Prostate gland (tissue), 2 donors: ENCODE data around the gene DGKB. TPM values are rescaled to one million over a fixed set of nuclear protein-coding genes. Genes with fewer than 3 reads are reported as not detected.

Experiments
- DNase-seq: peaks from one replicate; pipeline ENCODE4 v3.0.0-alpha.2; 2019; ENCODE audit warnings: low spot score
- H3K27ac ChIP-seq, 2 donors: fragments of 200-600 bp; sonication (generic); 2 replicates each; pipeline ENCODE4 v1.5.1; 2017 to 2019
- H3K27me3 ChIP-seq: fragments of 200-600 bp; sonication (generic); replicated peaks from 2 replicates; pipeline ENCODE4 v1.5.1; 2019; ENCODE audit not compliant: insufficient read depth
- H3K36me3 ChIP-seq, 2 donors: fragments of 200-600 bp; sonication (generic); 1 replicate in 1 of 2; 2 replicates in 1 of 2; pipeline versions ENCODE4 v1.5.1 to v1.8.1; 2017 to 2019
- H3K4me1 ChIP-seq: fragments of 200-600 bp; sonication (generic); replicated peaks from 2 replicates; pipeline ENCODE4 v1.5.1; 2019
- H3K4me3 ChIP-seq, 2 donors: fragments of 200-600 bp; sonication (generic); 2 replicates each; pipeline ENCODE4 v1.5.1; 2017 to 2019
- H3K9me3 ChIP-seq: fragments of 200-600 bp; sonication (generic); 2 replicates; pipeline ENCODE4 v1.5.1; 2017
- CTCF ChIP-seq, 4 experiments: fragments of 200-600 bp in 2 of 4; fragments of 450-650 bp in 2 of 4; sonication (generic) in 2 of 4; IDR thresholded peaks; 1 replicate in 3 of 4; 2 replicates in 1 of 4; pipeline ENCODE4 v1.5.1; 2016 to 2019; ENCODE audit warnings: antibody characterized with exemption in 4 of 4, mild to moderate bottlenecking in 2 of 4, moderate library complexity in 2 of 4
- POLR2A ChIP-seq: fragments of 450-650 bp; IDR thresholded peaks from one replicate; pipeline ENCODE4 v1.6.1; 2016; ENCODE audit warnings: antibody characterized with exemption, mild to moderate bottlenecking
- POLR2AphosphoS5 ChIP-seq: sonication (generic); formaldehyde crosslinking; IDR thresholded peaks from one replicate; pipeline ENCODE4 v1.6.1; 2017; ENCODE audit warnings: antibody characterized with exemption
- WGBS: methylation state at CpG from one replicate; pipeline ENCODE4 v1.1.5; 2018; 5-methylcytosine and 5-hydroxymethylcytosine counted together
- intact Hi-C: fragments of 100-400 bp; cut with DNase I; formaldehyde crosslinking; loops from one replicate; pipeline ENCODE4 v1.14.2; 2022
- total RNA-seq, 2 donors: library from RNA; depleted of rRNA; stranded (reverse); fragments of >200 nt; gene quantifications; one replicate each; pipeline ENCODE4 v1.1.0, GENCODE V29; 2016

DGKB gene
- total RNA-seq, 2 donors from 2014 or later = 0.45 TPM; not detected in 1

GRCh38 chr7:14841086-14841485, 61.5 kb downstream of the DGKB start:
- no peak overlapping the region for H3K4me3 ChIP-seq
- H3K27me3 ChIP-seq = no peaks in the 10 kb centered on the region
- WGBS = 96% methylated on average over 2 of the region's 2 CpGs
- DNase-seq = no peak
- H3K9me3 ChIP-seq = no peaks in the 10 kb centered on the region
- H3K36me3 ChIP-seq = no peaks in the 10 kb centered on the region
- H3K4me1 ChIP-seq = no peaks in the 10 kb centered on the region
- H3K27ac ChIP-seq = no peak overlapping the region
- TF ChIP-seq POLR2AphosphoS5 = no peak
- no peak for TF ChIP-seq POLR2A
- no peak for TF ChIP-seq CTCF (IDR thresholded peaks at IDR 0.05)
- intact Hi-C loops = no loop called here

- no peaks in the 10 kb centered on the region for H3K36me3 ChIP-seq
- H3K4me1 ChIP-seq = no peaks in the 10 kb centered on the region
- no peaks in the 10 kb centered on the region for H3K27me3 ChIP-seq
- TF ChIP-seq POLR2A (no peak), POLR2AphosphoS5 (no peak)
- no peaks in the 10 kb centered on the region for H3K9me3 ChIP-seq
- H3K4me3 ChIP-seq = no peak overlapping the region
- 93% methylated on average over 1 of the region's 1 CpG for WGBS
- intact Hi-C loops = no loop called here
- no peak overlapping the region for H3K27ac ChIP-seq
- no peak for DNase-seq
Observed at GRCh38 chr7:14839307-14839706, 63.2 kb downstream of the DGKB start.

DNA sequence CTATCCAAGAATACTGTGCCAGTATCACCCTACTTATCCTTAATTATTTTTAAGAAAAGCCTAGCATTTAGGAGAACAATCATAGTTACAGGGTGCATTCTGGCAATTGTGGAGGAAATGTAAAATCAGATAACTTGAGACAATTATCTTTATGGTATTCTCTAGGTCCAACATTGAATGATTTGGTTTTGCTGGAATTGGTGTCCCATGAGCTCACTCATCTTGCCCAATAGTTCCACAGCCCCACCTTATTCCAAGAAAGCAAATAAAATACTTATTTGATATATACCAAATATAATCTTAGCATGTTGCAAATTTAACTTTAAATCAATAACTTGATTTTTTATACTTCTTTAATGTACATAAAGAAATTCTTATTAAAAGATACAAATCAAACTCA, 65.3 kb downstream of the DGKB start:
- Histone ChIP-seq H3K27me3 (no peaks in the 10 kb centered on the region), H3K4me3 (no peak overlapping the region), H3K36me3 (no peaks in the 10 kb centered on the region), H3K4me1 (no peaks in the 10 kb centered on the region), H3K27ac (no peak overlapping the region), H3K9me3 (no peaks in the 10 kb centered on the region)
- intact Hi-C loops = no loop called here
- DNase-seq = no peak
- TF ChIP-seq POLR2AphosphoS5 = no peak
- no peak for TF ChIP-seq POLR2A
- no peak for TF ChIP-seq CTCF (IDR thresholded peaks at IDR 0.05)

DNA sequence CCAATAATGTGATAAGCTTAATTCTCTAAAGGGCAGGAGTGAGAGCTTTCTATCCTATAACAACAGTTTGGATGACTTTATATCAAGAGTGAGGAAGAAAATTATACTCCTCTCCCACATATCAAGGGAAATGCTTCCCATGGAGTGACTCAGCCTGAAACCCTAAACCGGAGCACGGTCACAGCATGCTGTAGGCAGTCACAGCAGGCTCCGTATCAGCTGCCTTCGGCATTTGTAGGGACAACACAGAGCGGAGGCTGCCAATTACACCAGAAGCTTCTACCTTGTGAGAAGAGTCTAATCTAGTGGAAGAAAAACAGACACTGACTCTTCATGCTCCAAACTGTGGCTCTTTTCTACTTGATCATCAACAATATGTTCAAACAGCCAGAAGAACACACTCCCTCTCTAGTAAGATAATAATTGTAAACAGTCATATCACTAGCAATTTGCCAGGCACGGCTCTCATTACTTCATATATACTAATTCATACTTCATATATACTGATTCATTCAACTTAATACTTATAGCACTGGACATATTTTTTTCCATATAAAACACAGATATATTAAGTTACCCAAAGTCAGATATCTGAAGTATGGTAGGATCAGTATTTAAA, 65.9 kb downstream of the DGKB start:
- intact Hi-C loops = no loop called here
- no peak for DNase-seq
- Histone ChIP-seq H3K27me3 (no peaks in the 10 kb centered on the region), H3K36me3 (no peaks in the 10 kb centered on the region), H3K9me3 (no peaks in the 10 kb centered on the region), H3K4me3 (no peak overlapping the region), H3K27ac (no peak overlapping the region), H3K4me1 (no peaks in the 10 kb centered on the region)
- WGBS = 29% methylated on average over 6 of the region's 6 CpGs
- TF ChIP-seq CTCF (IDR thresholded peaks at IDR 0.05) = no peak
- no peak for TF ChIP-seq POLR2A
- TF ChIP-seq POLR2AphosphoS5 = no peak

GRCh38 chr7:14836006-14836405, 66.5 kb downstream of the DGKB start:
- H3K9me3 ChIP-seq = no peaks in the 10 kb centered on the region
- TF ChIP-seq POLR2A = no peak
- no peak for TF ChIP-seq CTCF (IDR thresholded peaks at IDR 0.05)
- TF ChIP-seq POLR2AphosphoS5 = no peak

More at GRCh38 chr7:14836006-14836405, 66.5 kb downstream of the DGKB start:
- no peak overlapping the region for H3K27ac ChIP-seq
- no peaks in the 10 kb centered on the region for H3K36me3 ChIP-seq
- H3K4me1 ChIP-seq = no peaks in the 10 kb centered on the region
- WGBS = 67% methylated on average over 4 of the region's 4 CpGs
- no peaks in the 10 kb centered on the region for H3K27me3 ChIP-seq
- H3K4me3 ChIP-seq = no peak overlapping the region
- DNase-seq = no peak
- intact Hi-C loops = no loop called here
